IMR-90 (cell line): ENCODE results near the gene GAPT.

Source experiments
- CTCF ChIP-seq: conservative IDR thresholded peaks from 2 replicates; pipeline ENCODE4 v1.5.1; 2012; ENCODE audit warnings: mild to moderate bottlenecking, low read depth, low read length, improper control_type of control experiment
- POLR2A ChIP-seq: IDR thresholded peaks from 2 replicates; pipeline ENCODE4 v1.6.1; 2012; ENCODE audit warnings: mild to moderate bottlenecking, low read depth, low read length
- RAD21 ChIP-seq: IDR thresholded peaks from 2 replicates; pipeline ENCODE4 v1.6.1; 2012; ENCODE audit warnings: low read length, improper control_type of control experiment
- RCOR1 ChIP-seq: IDR thresholded peaks from 2 replicates; pipeline ENCODE4 v1.6.1; 2012; ENCODE audit warnings: mild to moderate bottlenecking, low read length, improper control_type of control experiment; ENCODE audit not compliant: insufficient replicate concordance
- RFX5 ChIP-seq: IDR thresholded peaks from 2 replicates; pipeline ENCODE4 v1.8.0; 2012; ENCODE audit warnings: low read depth, mild to moderate bottlenecking, low read length, moderate library complexity

GRCh38 chr5:58457050-58457449, 34.2 kb upstream of the GAPT start:
- TF ChIP-seq RCOR1 (no peak), CTCF (no peak), RFX5 (no peak), POLR2A (no peak), RAD21 (no peak)
